ENCODE results near the gene VGLL2. TPM values are rescaled to one million over a fixed set of nuclear protein-coding genes. Genes with fewer than 3 reads are reported as not detected.

The VGLL2 gene
- total RNA-seq, 4 donors from 2014 or later: not detected

GRCh38 chr6:117264369-117264691, 1.0 kb upstream of the VGLL2 start:
- Histone ChIP-seq H3K27ac (no peak overlapping the region), H3K9me3 (no peaks in the 10 kb centered on the region), H3K4me1 (peaks cover 13 to 27% (median 22%) of the 10 kb centered on the region in 3 donors), H3K36me3 (no peaks in the 10 kb centered on the region), H3K27me3 (peaks cover 3 to 100% (median 41%) of the 10 kb centered on the region in 4 donors), H3K4me3 (peak overlapping the region; percentile 22 to 64 (median 44))
- 7 to 8% methylated on average over 6 to 8 of the region's 8 CpGs for WGBS, 2 donors
- TF ChIP-seq CTCF (IDR thresholded peaks at IDR 0.05): no peak
- TF ChIP-seq POLR2A (IDR thresholded peaks at IDR 0.05): no peak
- DNase-seq: no peak
- intact Hi-C loops (cut with DNase I): no loop called here

- Histone ChIP-seq H3K27me3 (peaks cover 3 to 100% (median 44%) of the 10 kb centered on the region in 4 donors), H3K9me3 (no peaks in the 10 kb centered on the region), H3K4me1 (peaks cover 14 to 29% (median 22%) of the 10 kb centered on the region in 3 donors), H3K27ac (no peak overlapping the region), H3K36me3 (no peaks in the 10 kb centered on the region), H3K4me3 (peak overlapping the region; percentile 22 to 64 (median 44))
- intact Hi-C loops (cut with DNase I): no loop called here
- 1 to 2% methylated on average over 35 to 36 of the region's 39 CpGs for WGBS, 2 donors
- TF ChIP-seq POLR2A (IDR thresholded peaks at IDR 0.05): no peak
- no peak for TF ChIP-seq CTCF (IDR thresholded peaks at IDR 0.05)
- DNase-seq: no peak
Measured at GRCh38 chr6:117264692-117265409, 507 bp upstream of the VGLL2 start.

- Histone ChIP-seq H3K9me3 (no peaks in the 10 kb centered on the region), H3K4me1 (peaks cover 22 to 42% (median 25%) of the 10 kb centered on the region in 3 donors), H3K36me3 (no peaks in the 10 kb centered on the region), H3K27me3 (peaks cover 14 to 100% (median 52%) of the 10 kb centered on the region in 4 donors), H3K4me3 (peak overlapping the region in 2 of 4 donors; percentile 47 to 64), H3K27ac (no peak overlapping the region)
- intact Hi-C loops (cut with DNase I): no loop called here
- DNase-seq: no peak
- 26 to 34% methylated on average over 15 to 16 of the region's 16 CpGs for WGBS, 2 donors
- TF ChIP-seq POLR2A (IDR thresholded peaks at IDR 0.05) (no peak), CTCF (IDR thresholded peaks at IDR 0.05) (no peak)
Measured at GRCh38 chr6:117266257-117267053, 1.1 kb downstream of the VGLL2 start.

GRCh38 chr6:117267054-117267347, 1.6 kb downstream of the VGLL2 start:
- no peaks in the 10 kb centered on the region for H3K36me3 ChIP-seq
- H3K4me1 ChIP-seq: peaks cover 22 to 42% (median 25%) of the 10 kb centered on the region in 3 donors
- no peak overlapping the region for H3K27ac ChIP-seq
- peaks cover 14 to 100% (median 53%) of the 10 kb centered on the region in 4 donors for H3K27me3 ChIP-seq
- no peak overlapping the region for H3K4me3 ChIP-seq
- intact Hi-C loops (cut with DNase I): no loop called here
- no peak for DNase-seq
- WGBS, 2 donors: 35 to 45% methylated on average over 5 of the region's 5 CpGs
- no peaks in the 10 kb centered on the region for H3K9me3 ChIP-seq
- TF ChIP-seq POLR2A (IDR thresholded peaks at IDR 0.05) (no peak), CTCF (IDR thresholded peaks at IDR 0.05) (no peak)

Data from esophagus squamous epithelium (tissue), 5 donors.